Measurements from ENCODE around the gene CEMIP.

DNA sequence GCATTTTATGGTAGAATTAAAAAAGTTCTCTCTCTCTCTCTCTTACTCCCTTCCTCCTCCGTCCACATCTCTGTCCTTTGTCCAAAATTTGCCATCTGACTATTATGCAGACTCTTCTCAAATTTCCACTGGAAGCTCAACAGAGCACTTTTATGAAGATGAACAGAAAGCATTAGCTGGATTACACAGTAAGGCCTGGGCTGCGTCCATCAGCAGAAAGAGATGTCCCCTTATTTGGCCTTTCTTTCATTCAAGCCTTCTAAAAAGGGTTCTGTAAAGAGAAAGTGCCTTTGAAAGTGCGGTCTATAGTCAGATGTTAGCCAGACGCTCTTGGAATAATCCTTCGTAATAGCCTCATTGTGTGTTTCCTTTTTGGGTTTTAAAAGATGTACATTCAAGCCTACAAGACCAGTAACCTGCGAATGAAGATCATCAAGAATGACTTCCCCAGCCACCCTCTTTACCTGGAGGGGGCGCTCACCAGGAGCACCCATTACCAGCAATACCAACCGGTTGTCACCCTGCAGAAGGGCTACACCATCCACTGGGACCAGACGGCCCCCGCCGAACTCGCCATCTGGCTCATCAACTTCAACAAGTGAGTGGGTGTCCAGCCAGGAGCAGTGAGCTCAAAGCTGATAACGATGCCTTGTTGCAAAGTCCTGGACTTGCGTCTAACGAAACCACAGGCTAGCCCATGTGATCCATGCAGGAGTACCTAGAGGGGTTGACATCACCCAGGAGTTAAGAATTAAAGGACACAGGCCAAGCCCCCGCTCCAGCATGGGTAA, 157.3 kb downstream of the CEMIP start:
- TF ChIP-seq, protein P1, sequence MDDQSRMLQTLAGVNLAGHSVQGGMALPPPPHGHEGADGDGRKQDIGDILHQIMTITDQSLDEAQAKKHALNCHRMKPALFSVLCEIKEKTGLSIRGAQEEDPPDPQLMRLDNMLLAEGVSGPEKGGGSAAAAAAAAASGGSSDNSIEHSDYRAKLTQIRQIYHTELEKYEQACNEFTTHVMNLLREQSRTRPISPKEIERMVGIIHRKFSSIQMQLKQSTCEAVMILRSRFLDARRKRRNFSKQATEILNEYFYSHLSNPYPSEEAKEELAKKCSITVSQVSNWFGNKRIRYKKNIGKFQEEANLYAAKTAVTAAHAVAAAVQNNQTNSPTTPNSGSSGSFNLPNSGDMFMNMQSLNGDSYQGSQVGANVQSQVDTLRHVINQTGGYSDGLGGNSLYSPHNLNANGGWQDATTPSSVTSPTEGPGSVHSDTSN (CRISPR knock-in tag; IDR thresholded peaks at IDR 0.05), result no peak
- TF ChIP-seq, protein P2, sequence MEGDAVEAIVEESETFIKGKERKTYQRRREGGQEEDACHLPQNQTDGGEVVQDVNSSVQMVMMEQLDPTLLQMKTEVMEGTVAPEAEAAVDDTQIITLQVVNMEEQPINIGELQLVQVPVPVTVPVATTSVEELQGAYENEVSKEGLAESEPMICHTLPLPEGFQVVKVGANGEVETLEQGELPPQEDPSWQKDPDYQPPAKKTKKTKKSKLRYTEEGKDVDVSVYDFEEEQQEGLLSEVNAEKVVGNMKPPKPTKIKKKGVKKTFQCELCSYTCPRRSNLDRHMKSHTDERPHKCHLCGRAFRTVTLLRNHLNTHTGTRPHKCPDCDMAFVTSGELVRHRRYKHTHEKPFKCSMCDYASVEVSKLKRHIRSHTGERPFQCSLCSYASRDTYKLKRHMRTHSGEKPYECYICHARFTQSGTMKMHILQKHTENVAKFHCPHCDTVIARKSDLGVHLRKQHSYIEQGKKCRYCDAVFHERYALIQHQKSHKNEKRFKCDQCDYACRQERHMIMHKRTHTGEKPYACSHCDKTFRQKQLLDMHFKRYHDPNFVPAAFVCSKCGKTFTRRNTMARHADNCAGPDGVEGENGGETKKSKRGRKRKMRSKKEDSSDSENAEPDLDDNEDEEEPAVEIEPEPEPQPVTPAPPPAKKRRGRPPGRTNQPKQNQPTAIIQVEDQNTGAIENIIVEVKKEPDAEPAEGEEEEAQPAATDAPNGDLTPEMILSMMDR (tag by site-specific recombination; IDR thresholded peaks at IDR 0.05), result no peak
- TF ChIP-seq, protein P3, sequence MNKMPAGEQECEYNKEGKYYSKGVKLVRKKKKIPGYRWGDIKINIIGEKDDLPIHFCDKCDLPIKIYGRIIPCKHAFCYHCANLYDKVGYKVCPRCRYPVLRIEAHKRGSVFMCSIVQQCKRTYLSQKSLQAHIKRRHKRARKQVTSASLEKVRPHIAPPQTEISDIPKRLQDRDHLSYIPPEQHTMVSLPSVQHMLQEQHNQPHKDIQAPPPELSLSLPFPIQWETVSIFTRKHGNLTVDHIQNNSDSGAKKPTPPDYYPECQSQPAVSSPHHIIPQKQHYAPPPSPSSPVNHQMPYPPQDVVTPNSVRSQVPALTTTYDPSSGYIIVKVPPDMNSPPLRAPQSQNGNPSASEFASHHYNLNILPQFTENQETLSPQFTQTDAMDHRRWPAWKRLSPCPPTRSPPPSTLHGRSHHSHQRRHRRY (tag by site-specific recombination; IDR thresholded peaks at IDR 0.05), result no peak

Data from HEK293 (cell line).